Erythroblast (primary cell): ENCODE measurements around the gene CDK14.

ENCODE experiments used
- GATA1 ChIP-seq: IDR thresholded peaks from 2 replicates; pipeline ENCODE4 v1.6.1; 2011; ENCODE audit warnings: low read depth, mild to moderate bottlenecking, control low read depth, low read length, moderate library complexity
- POLR2A ChIP-seq: IDR thresholded peaks from 2 replicates; pipeline ENCODE4 v1.6.1; 2011; ENCODE audit warnings: mild to moderate bottlenecking, low read length

GRCh38 chr7:90944021-90944420, 347.9 kb downstream of the CDK14 start:
- no peak for TF ChIP-seq POLR2A
- no peak for TF ChIP-seq GATA1
